ENCODE measurements around the gene SH2D7. TPM values are rescaled to one million over a fixed set of nuclear protein-coding genes. Genes with fewer than 3 reads are reported as not detected.

Gene SH2D7
- total and polyA plus RNA-seq, 2 experiments from 2014 or later, result not detected

DNA sequence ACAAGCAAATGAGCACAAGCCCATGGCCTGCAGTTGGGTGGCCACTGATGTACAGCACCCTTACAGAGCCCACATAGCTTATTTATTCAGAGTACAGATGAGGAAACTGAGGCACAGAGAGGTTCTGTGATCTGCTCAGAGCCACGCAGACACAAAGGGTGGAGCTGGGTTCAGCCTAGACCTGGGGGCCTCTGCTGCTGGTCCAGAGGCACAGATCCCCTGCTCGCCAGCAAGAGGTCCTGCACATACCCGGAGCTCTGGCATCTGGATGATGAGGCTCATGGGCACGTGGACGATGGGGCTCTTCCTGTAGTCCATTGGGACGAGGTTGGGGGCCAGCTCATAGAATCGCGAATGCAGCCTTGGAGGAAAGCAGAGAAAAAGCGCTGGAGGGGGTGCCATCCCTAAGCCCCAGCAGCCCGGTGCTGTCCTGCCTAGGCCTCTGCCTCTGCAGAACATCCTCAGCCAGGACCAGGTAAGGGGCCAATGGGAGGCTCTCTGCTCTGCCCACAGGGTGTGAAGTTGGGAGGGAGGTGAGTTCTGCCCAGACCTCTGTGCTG, 18.6 kb downstream of the SH2D7 start:
- Histone ChIP-seq H3F3A (ENCODE audit: insufficient read depth) (no peaks in the 10 kb centered on the region), H2AFZ (no peak overlapping the region), H3K27ac (no peak overlapping the region), H3K36me3 (ENCODE audit: low read depth) (no peaks in the 10 kb centered on the region), H3K4me1 (ENCODE audit: insufficient read depth) (no peaks in the 10 kb centered on the region), H3K4me3 (no peak overlapping the region), H3K9me3 (ENCODE audit: low read depth) (no peaks in the 10 kb centered on the region), H3K9ac (no peak overlapping the region), H3K79me2 (ENCODE audit: insufficient read depth) (no peaks in the 10 kb centered on the region), H3K4me2 (ENCODE audit: unreplicated experiment) (no peak overlapping the region), H4K20me1 (ENCODE audit: insufficient read depth) (no peaks in the 10 kb centered on the region), H3K9me2 (ENCODE audit: insufficient read depth) (no peaks in the 10 kb centered on the region), H3K27me3 (replicated peaks; ENCODE audit: insufficient read depth) (no peaks in the 10 kb centered on the region)
- TF ChIP-seq EZH2phosphoT487 (IDR thresholded peaks at IDR 0.05; ENCODE audit: insufficient read depth, low read depth), result no peak
- TF ChIP-seq EZH2 (IDR thresholded peaks at IDR 0.05; ENCODE audit: insufficient read depth, poor library complexity, severe bottlenecking), result no peak
- no peak for DNase-seq
- WGBS, 2 experiments (ENCODE audit: low coverage in 1 of 2, low lambda C conversion rate in 2 of 2, missing lambda C conversion rate in 2 of 2), result 79 to 85% methylated on average over 10 of the region's 10 CpGs
- in situ Hi-C loops (cut with MboI), result loop anchor here (5.0 kb wide), 1 partner anchor 131 kb away; no protein-coding TSS in a partner anchor

GRCh38 chr15:78111788-78112187, 19.4 kb downstream of the SH2D7 start:
- no peak for DNase-seq
- H3K4me3 ChIP-seq, result no peak overlapping the region
- H3K4me2 ChIP-seq (ENCODE audit: unreplicated experiment), result no peak overlapping the region
- H3K27ac ChIP-seq, result no peak overlapping the region
- H3K9me2 ChIP-seq (ENCODE audit: insufficient read depth), result no peaks in the 10 kb centered on the region
- TF ChIP-seq EZH2 (IDR thresholded peaks at IDR 0.05; ENCODE audit: insufficient read depth, poor library complexity, severe bottlenecking) (no peak), EZH2phosphoT487 (IDR thresholded peaks at IDR 0.05; ENCODE audit: insufficient read depth, low read depth) (no peak)
- no peaks in the 10 kb centered on the region for H3K27me3 ChIP-seq (replicated peaks; ENCODE audit: insufficient read depth)
- no peaks in the 10 kb centered on the region for H3K36me3 ChIP-seq (ENCODE audit: low read depth)
- no peaks in the 10 kb centered on the region for H3K4me1 ChIP-seq (ENCODE audit: insufficient read depth)
- no peaks in the 10 kb centered on the region for H3K9me3 ChIP-seq (ENCODE audit: low read depth)
- H3F3A ChIP-seq (ENCODE audit: insufficient read depth), result no peaks in the 10 kb centered on the region
- H3K9ac ChIP-seq, result no peak overlapping the region
- in situ Hi-C loops (cut with MboI), result loop anchor here (5.0 kb wide), 1 partner anchor 131 kb away; no protein-coding TSS in a partner anchor
- H2AFZ ChIP-seq, result no peak overlapping the region
- H3K79me2 ChIP-seq (ENCODE audit: insufficient read depth), result no peaks in the 10 kb centered on the region
- no peaks in the 10 kb centered on the region for H4K20me1 ChIP-seq (ENCODE audit: insufficient read depth)
- WGBS, 2 experiments (ENCODE audit: low coverage in 1 of 2, low lambda C conversion rate in 2 of 2, missing lambda C conversion rate in 2 of 2), result 59 to 73% methylated on average over 3 of the region's 3 CpGs

GRCh38 chr15:78112551-78112950, 20.2 kb downstream of the SH2D7 start:
- Histone ChIP-seq H3K27me3 (replicated peaks; ENCODE audit: insufficient read depth) (no peaks in the 10 kb centered on the region), H3K9me2 (ENCODE audit: insufficient read depth) (no peaks in the 10 kb centered on the region), H3F3A (ENCODE audit: insufficient read depth) (no peaks in the 10 kb centered on the region), H3K79me2 (ENCODE audit: insufficient read depth) (no peaks in the 10 kb centered on the region), H3K36me3 (ENCODE audit: low read depth) (no peaks in the 10 kb centered on the region), H3K9ac (no peak overlapping the region), H3K27ac (no peak overlapping the region), H2AFZ (no peak overlapping the region), H3K9me3 (ENCODE audit: low read depth) (no peaks in the 10 kb centered on the region), H4K20me1 (ENCODE audit: insufficient read depth) (no peaks in the 10 kb centered on the region), H3K4me3 (no peak overlapping the region), H3K4me2 (ENCODE audit: unreplicated experiment) (no peak overlapping the region), H3K4me1 (ENCODE audit: insufficient read depth) (no peaks in the 10 kb centered on the region)
- no peak for DNase-seq
- no peak for TF ChIP-seq EZH2 (IDR thresholded peaks at IDR 0.05; ENCODE audit: insufficient read depth, poor library complexity, severe bottlenecking)
- TF ChIP-seq EZH2phosphoT487 (IDR thresholded peaks at IDR 0.05; ENCODE audit: insufficient read depth, low read depth), result no peak
- in situ Hi-C loops (cut with MboI), result loop anchor here (5.0 kb wide), 1 partner anchor 130 kb away; no protein-coding TSS in a partner anchor
- 37 to 39% methylated on average over 3 of the region's 3 CpGs for WGBS, 2 experiments (ENCODE audit: low coverage in 1 of 2, low lambda C conversion rate in 2 of 2, missing lambda C conversion rate in 2 of 2)

GRCh38 chr15:78120523-78120922, 28.2 kb downstream of the SH2D7 start:
- Histone ChIP-seq H3K9ac (no peak overlapping the region), H3K4me1 (ENCODE audit: insufficient read depth) (no peaks in the 10 kb centered on the region), H2AFZ (no peak overlapping the region), H3K27ac (no peak overlapping the region), H4K20me1 (ENCODE audit: insufficient read depth) (no peaks in the 10 kb centered on the region), H3K9me3 (ENCODE audit: low read depth) (no peaks in the 10 kb centered on the region), H3K27me3 (replicated peaks; ENCODE audit: insufficient read depth) (no peaks in the 10 kb centered on the region), H3K79me2 (ENCODE audit: insufficient read depth) (no peaks in the 10 kb centered on the region), H3K4me3 (no peak overlapping the region), H3K36me3 (ENCODE audit: low read depth) (no peaks in the 10 kb centered on the region), H3F3A (ENCODE audit: insufficient read depth) (no peaks in the 10 kb centered on the region), H3K9me2 (ENCODE audit: insufficient read depth) (no peaks in the 10 kb centered on the region), H3K4me2 (ENCODE audit: unreplicated experiment) (no peak overlapping the region)
- 67 to 70% methylated on average over 5 of the region's 5 CpGs for WGBS, 2 experiments (ENCODE audit: low coverage in 1 of 2, low lambda C conversion rate in 2 of 2, missing lambda C conversion rate in 2 of 2)
- in situ Hi-C loops (cut with MboI), result no loop called here
- TF ChIP-seq EZH2 (IDR thresholded peaks at IDR 0.05; ENCODE audit: insufficient read depth, poor library complexity, severe bottlenecking), result no peak
- TF ChIP-seq EZH2phosphoT487 (IDR thresholded peaks at IDR 0.05; ENCODE audit: insufficient read depth, low read depth), result no peak
- DNase-seq, result no peak

All from GM23248 (cell line).